Pancreas (tissue), 10 donors: Measurements from ENCODE around the gene TMEM231. TPM values are rescaled to one million over a fixed set of nuclear protein-coding genes. Genes with fewer than 3 reads are reported as not detected.
A peak's percentile ranks its signal among the peaks of the same experiment; 100 is the strongest.
"Not testable (repeated sequence)": the region's sequence is repeated elsewhere in the genome, so short reads cannot be mapped to it uniquely, and the experiment has no call there.

Source experiments
- ATAC-seq, 4 donors: fragments of 200-7000 bp; cut with Tn5 transposase; one replicate each; pipeline versions ENCODE4 v1.8.0 to v1.9.1; 2020; ENCODE audit warnings: mild to moderate bottlenecking in 4 of 4, moderate library complexity in 4 of 4
- DNase-seq, 6 donors: peaks; one replicate each; pipeline ENCODE4 v3.0.0-alpha.2; 2020
- FAIRE-seq: peaks from 2 replicates; lab custom pipeline; 2012; peaks lifted over from hg19 to GRCh38; lab: Jason Lieb, UNC
- H3K27ac ChIP-seq, 4 donors: fragments of 200-600 bp; sonication (generic); 1 replicate in 3 of 4; 2 replicates in 1 of 4; pipeline versions ENCODE4 v1.5.0 to v1.8.0; 2020
- H3K27me3 ChIP-seq, 4 donors: fragments of 200-600 bp; one replicate each; pipeline ENCODE4 v1.8.0; 2021
- H3K36me3 ChIP-seq, 3 donors: fragments of 200-600 bp; sonication (generic) in 1 of 3; one replicate each; pipeline versions ENCODE4 v1.5.0 to v1.8.0; 2020 to 2021
- H3K4me1 ChIP-seq, 3 donors: fragments of 200-600 bp; one replicate each; pipeline ENCODE4 v1.8.0; 2021
- H3K4me3 ChIP-seq, 4 donors: fragments of 200-600 bp; sonication (generic) in 2 of 4; one replicate each; pipeline versions ENCODE4 v1.5.0 to v1.8.0; 2020 to 2021
- H3K9me3 ChIP-seq, 4 donors: fragments of 200-600 bp; one replicate each; pipeline ENCODE4 v1.8.0; 2021
- WGBS, 2 donors: extraction: QIAGEN DNeasy Blood & Tissue Kit; methylation state at CpG; one replicate each; pipeline ENCODE4 v1.1.7; 2013; 5-methylcytosine and 5-hydroxymethylcytosine counted together
- intact Hi-C, 3 donors: fragments of 100-400 bp; cut with DNase I; formaldehyde crosslinking; loops; one replicate each; pipeline versions ENCODE4 v1.11.1 to v1.14.2; 2022
- polyA plus RNA-seq, 2 donors: library from polyadenylated mRNA; stranded (reverse); fragments of 200-250 nt; gene quantifications; one replicate each; pipeline ENCODE4 v1.2.3, GENCODE V29; 2013
- total RNA-seq, 6 donors: library from RNA; stranded (reverse); fragmentation: NEBNext Ultra II Directional in 4 of 6; extraction: Animal tissue kit (Norgen Biotek cat#: 25700) in 4 of 6; gene quantifications; one replicate each; pipeline versions ENCODE4 v1.2.1 to v1.2.4, GENCODE V29; 2021 to 2023
- TF ChIP-seq, protein P1 (sequence below), 4 donors: fragments of 200-600 bp; sonication (generic) in 3 of 4; IDR thresholded peaks; one replicate each; pipeline versions ENCODE4 v1.5.0 to v1.8.0; 2021; ENCODE audit warnings: antibody characterized with exemption in 4 of 4
- donor health status: healthy with polysubstance abuse.
- donor health status: DM: no; HTN: no; CAD: no; lungs with moderate emphysema.
- donor health status: DM: no; HTN: no; CAD: no.
- donor health status: control.
- donor health status: control.
- donor health status: Bipolar disorder and iron deficiency.
- donor health status: DM: yes; HTN: yes; CAD: no.
- donor health status: DM: no; HTN: no; CAD: no.
- donor health status: DM: no; HTN: no; CAD: no.
- donor health status: DM: yes; HTN: yes; CAD: no.

TMEM231 gene
- total and polyA plus RNA-seq, 8 donors, result 2.5 to 6.6 (median 4.1) TPM

GRCh38 chr16:75541236-75541635 lies 14.8 kb downstream of the TMEM231 start:
- Histone ChIP-seq H3K9me3 (no peaks in the 10 kb centered on the region), H3K27me3 (no peaks in the 10 kb centered on the region), H3K4me3 (no peak overlapping the region), H3K4me1 (no peaks in the 10 kb centered on the region), H3K27ac (no peak overlapping the region), H3K36me3 (no peaks in the 10 kb centered on the region)
- DNase-seq (no peak), FAIRE-seq (no peak), ATAC-seq (no peak)
- intact Hi-C loops, result no loop called here
- TF ChIP-seq, protein P1, sequence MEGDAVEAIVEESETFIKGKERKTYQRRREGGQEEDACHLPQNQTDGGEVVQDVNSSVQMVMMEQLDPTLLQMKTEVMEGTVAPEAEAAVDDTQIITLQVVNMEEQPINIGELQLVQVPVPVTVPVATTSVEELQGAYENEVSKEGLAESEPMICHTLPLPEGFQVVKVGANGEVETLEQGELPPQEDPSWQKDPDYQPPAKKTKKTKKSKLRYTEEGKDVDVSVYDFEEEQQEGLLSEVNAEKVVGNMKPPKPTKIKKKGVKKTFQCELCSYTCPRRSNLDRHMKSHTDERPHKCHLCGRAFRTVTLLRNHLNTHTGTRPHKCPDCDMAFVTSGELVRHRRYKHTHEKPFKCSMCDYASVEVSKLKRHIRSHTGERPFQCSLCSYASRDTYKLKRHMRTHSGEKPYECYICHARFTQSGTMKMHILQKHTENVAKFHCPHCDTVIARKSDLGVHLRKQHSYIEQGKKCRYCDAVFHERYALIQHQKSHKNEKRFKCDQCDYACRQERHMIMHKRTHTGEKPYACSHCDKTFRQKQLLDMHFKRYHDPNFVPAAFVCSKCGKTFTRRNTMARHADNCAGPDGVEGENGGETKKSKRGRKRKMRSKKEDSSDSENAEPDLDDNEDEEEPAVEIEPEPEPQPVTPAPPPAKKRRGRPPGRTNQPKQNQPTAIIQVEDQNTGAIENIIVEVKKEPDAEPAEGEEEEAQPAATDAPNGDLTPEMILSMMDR (IDR thresholded peaks at IDR 0.05), result no peak
- WGBS, 2 donors, result 67 to 69% methylated on average over 5 of the region's 5 CpGs

GRCh38 chr16:75538882-75539565 lies 17.0 kb downstream of the TMEM231 start:
- FAIRE-seq, result not testable (repeated sequence)

GRCh38 chr16:75537776-75538175 lies 18.3 kb downstream of the TMEM231 start:
- TF ChIP-seq, protein P1 (IDR thresholded peaks at IDR 0.05), result no peak
- intact Hi-C loops, result no loop called here
- Histone ChIP-seq H3K27ac (no peak overlapping the region), H3K36me3 (no peaks in the 10 kb centered on the region), H3K4me1 (no peaks in the 10 kb centered on the region), H3K4me3 (no peak overlapping the region), H3K27me3 (no peaks in the 10 kb centered on the region), H3K9me3 (no peaks in the 10 kb centered on the region)
- ATAC-seq (no peak), DNase-seq (no peak), FAIRE-seq (no peak)
- WGBS, 2 donors, result 84 to 88% methylated on average over 4 of the region's 4 CpGs

More at GRCh38 chr16:75538882-75539565, 17.0 kb downstream of the TMEM231 start:
- H3K36me3 ChIP-seq, H3K4me1 ChIP-seq, intact Hi-C loops, H3K4me3 ChIP-seq, H3K27me3 ChIP-seq, H3K27ac ChIP-seq, H3K9me3 ChIP-seq, DNase-seq: not testable (repeated sequence)
- peak in 3 of 4 donors; percentile 35 to 73 (median 41) for ATAC-seq
- WGBS, 2 donors, result 68 to 72% methylated on average over 6 to 8 of the region's 10 CpGs

- intact Hi-C loops, result no loop called here
- FAIRE-seq (no peak), ATAC-seq (no peak), DNase-seq (no peak)
- H3K27ac ChIP-seq, result no peak within 1 kb of the TSS
- H3K27me3 ChIP-seq, result no peaks in the 10 kb centered on the region
- H3K4me3 ChIP-seq, result no peak within 1 kb of the TSS
- no peaks in the 10 kb centered on the region for H3K36me3 ChIP-seq
- 82 to 84% methylated on average over 7 of the region's 7 CpGs for WGBS, 2 donors
- no peaks in the 10 kb centered on the region for H3K4me1 ChIP-seq
- no peaks in the 10 kb centered on the region for H3K9me3 ChIP-seq
- TF ChIP-seq, protein P1 (IDR thresholded peaks at IDR 0.05), result no peak
Observed at GRCh38 chr16:75535901-75536300, 20.2 kb downstream of the TMEM231 start, which contains the start of gene CHST5. CHST5 (minus strand) TSS chr16:75536108; CDS start chr16:75530384, 5,724 bp downstream.

DNA sequence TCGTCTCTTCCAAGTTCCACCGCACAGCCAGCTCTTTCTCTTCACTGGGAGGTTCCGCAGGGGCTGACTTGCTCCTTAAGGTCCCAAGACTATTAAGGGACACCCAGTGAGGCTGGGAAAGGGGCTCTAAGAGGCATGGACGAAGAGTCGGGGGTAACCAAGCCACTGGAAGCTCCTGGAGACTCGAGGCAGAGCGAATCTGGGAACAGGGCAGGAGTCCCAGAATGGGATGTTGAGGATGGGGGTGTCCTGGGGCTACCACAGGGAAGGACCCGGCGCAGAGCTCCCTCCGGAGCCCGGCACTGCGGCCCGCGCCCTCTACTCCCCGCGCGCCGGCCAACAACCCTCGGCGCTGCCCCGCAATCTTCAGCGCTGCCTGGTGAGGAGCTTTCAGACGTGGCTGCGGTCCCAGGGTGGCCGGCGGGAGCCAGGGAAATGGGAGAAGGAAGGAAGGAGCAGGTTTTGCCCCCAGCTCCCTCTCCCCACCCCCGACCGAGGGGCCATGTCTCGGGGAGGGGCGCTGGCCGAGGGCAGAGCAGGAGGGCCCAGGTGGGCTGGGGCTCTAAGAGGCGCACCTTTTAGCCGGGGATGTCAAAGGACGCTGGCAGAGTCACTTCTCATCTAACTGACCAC lies 20.7 kb downstream of the TMEM231 start:
- 65 to 73% methylated on average over 28 to 34 of the region's 34 CpGs for WGBS, 2 donors
- DNase-seq (no peak), FAIRE-seq (no peak), ATAC-seq (no peak)
- TF ChIP-seq, protein P1 (IDR thresholded peaks at IDR 0.05), result no peak
- Histone ChIP-seq H3K4me3 (no peak overlapping the region), H3K27me3 (no peaks in the 10 kb centered on the region), H3K4me1 (no peaks in the 10 kb centered on the region), H3K9me3 (no peaks in the 10 kb centered on the region), H3K36me3 (no peaks in the 10 kb centered on the region), H3K27ac (no peak overlapping the region)
- intact Hi-C loops, result no loop called here
